HG02981 (cell line): Measurements from ENCODE around the gene CNFN.

ENCODE experiments used
- ATAC-seq: cut with Tn5 transposase; IDR thresholded peaks from one replicate; pipeline ENCODE4 v1.9.1; 2021; ENCODE audit warnings: mild to moderate bottlenecking, moderate library complexity; ENCODE audit not compliant: unreplicated experiment

CNFN gene

GRCh38 chr19:42376177-42376555 lies 13.9 kb downstream of the CNFN start:
- ATAC-seq, result no peak

GRCh38 chr19:42375415-42376176 lies 14.5 kb downstream of the CNFN start:
- ATAC-seq, result no peak

- ATAC-seq, result no peak
These were observed 15.2 kb downstream of the CNFN start for GRCh38 chr19:42374826-42375376.

GRCh38 chr19:42370626-42371175 lies 19.4 kb downstream of the CNFN start:
- ATAC-seq, result no peak

- ATAC-seq, result no peak
These were observed 20.0 kb downstream of the CNFN start for GRCh38 chr19:42370068-42370520.

GRCh38 chr19:42369433-42370067 lies 20.5 kb downstream of the CNFN start:
- no peak for ATAC-seq

- ATAC-seq, result no peak
These were observed 21.3 kb downstream of the CNFN start for GRCh38 chr19:42368765-42369164.

GRCh38 chr19:42368360-42368759 lies 21.7 kb downstream of the CNFN start:
- no peak for ATAC-seq

GRCh38 chr19:42367929-42368328 lies 22.2 kb downstream of the CNFN start:
- ATAC-seq, result no peak

GRCh38 chr19:42366673-42367072 lies 23.4 kb downstream of the CNFN start:
- no peak for ATAC-seq

- ATAC-seq, result no peak
These were observed 26.3 kb downstream of the CNFN start for GRCh38 chr19:42363614-42364346.

GRCh38 chr19:42362891-42363440 lies 27.1 kb downstream of the CNFN start:
- ATAC-seq, result no peak

GRCh38 chr19:42362342-42362741 lies 27.8 kb downstream of the CNFN start:
- ATAC-seq, result no peak

GRCh38 chr19:42361545-42361910 lies 28.6 kb downstream of the CNFN start:
- ATAC-seq, result no peak

- no peak for ATAC-seq
These were observed 29.1 kb downstream of the CNFN start for GRCh38 chr19:42360787-42361544.

GRCh38 chr19:42357290-42357689 lies 32.8 kb downstream of the CNFN start:
- ATAC-seq, result no peak

GRCh38 chr19:42356686-42357085 lies 33.4 kb downstream of the CNFN start:
- ATAC-seq, result no peak

- no peak for ATAC-seq
These were observed 34.2 kb downstream of the CNFN start for GRCh38 chr19:42355896-42356295.

- ATAC-seq, result no peak
These were observed 36.6 kb downstream of the CNFN start for GRCh38 chr19:42353341-42354015.
